Caki2 (cell line): ENCODE results near the gene PDE4D. TPM values are rescaled to one million over a fixed set of nuclear protein-coding genes. Genes with fewer than 3 reads are reported as not detected.
"Not testable (repeated sequence)": the region's sequence is repeated elsewhere in the genome, so short reads cannot be mapped to it uniquely, and the experiment has no call there.

Experiments used
- DNase-seq: peaks from one replicate; pipeline ENCODE4 v3.0.0-alpha.2; 2015; ENCODE audit warnings: low read depth
- in situ Hi-C: cut with HindIII; loops from 2 replicates; pipeline ENCODE4 v1.10.0; 2016; ENCODE audit warnings: low sequenced_read_pairs, low pct_unique_long_range_greater_than_20kb, mixed read lengths
- total RNA-seq: library from RNA; depleted of rRNA; stranded (reverse); fragments of >200 nt; shearing (Covaris generic); gene quantifications from 2 replicates; pipeline ENCODE4 v1.2.3, GENCODE V29; 2014; ENCODE audit warnings: low replicate concordance

Gene PDE4D
- total RNA-seq, 1 experiment from 2014 or later = 19.4 TPM

GRCh38 chr5:59421986-59422941 lies 471.3 kb downstream of the PDE4D start:
- in situ Hi-C loops = no loop called here
- no peak for DNase-seq

DNA sequence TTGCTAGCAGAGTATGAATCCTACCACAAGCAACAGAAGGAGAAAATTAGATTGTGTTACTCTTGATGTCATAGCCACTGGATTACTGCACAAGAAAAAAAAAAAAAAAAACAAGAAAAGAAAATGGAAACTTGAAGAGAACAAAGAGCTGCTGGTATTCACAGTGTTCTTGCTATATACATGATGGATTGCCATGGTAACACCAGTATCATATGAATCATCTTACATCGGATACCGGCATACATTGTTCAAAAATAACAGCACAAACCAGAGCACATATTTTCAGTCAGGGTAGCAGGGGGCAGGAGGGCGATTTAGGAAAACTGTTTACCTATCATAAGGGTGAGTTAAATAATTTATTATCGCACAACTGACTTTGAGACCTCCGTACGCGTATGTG lies 472.9 kb downstream of the PDE4D start:
- in situ Hi-C loops = no loop called here
- no peak for DNase-seq

DNA sequence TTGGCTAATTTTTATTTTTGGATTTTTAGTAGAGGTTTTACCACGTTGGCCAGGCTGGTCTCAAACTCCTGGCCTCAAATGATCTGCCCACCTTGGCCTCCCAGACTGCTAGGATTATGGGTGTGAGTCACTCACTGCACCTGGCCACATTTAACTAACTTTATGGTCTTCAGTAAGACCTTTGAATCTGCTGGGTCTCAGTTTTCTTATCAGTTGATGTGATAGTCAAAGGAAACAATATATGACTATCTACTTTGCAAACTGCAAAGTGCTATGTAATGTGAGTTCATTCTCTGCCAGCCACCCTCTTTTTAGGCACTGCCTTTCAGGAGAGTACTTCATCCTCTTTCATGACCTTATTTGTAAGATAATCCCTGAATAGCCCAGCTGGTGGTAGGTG lies 474.7 kb downstream of the PDE4D start:
- in situ Hi-C loops = no loop called here

DNA sequence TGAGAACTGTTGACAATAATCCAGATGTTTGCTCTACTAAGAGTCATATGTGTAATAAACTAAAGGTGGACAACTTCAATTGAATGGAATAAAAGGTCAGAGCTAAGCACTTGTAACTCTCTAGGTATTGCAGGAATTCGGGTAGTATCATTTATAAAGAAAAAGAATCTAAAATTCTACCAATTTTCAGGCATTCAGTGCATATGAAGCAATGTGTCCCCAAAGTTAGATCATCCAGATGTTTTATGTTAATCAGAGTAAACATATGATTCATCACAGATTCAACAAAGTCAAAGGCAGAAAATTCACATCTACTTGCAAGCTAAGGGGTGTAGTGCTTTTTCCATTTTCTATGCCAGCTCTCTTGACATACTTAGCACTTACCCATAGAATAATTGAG lies 477.1 kb downstream of the PDE4D start:
- no peak for DNase-seq
- in situ Hi-C loops = no loop called here

More for the DNA sequence above, 474.7 kb downstream of the PDE4D start:
- DNase-seq = no peak

- in situ Hi-C loops = no loop called here
- DNase-seq = no peak
Measured at GRCh38 chr5:59416026-59416425, 477.5 kb downstream of the PDE4D start.

- no peak for DNase-seq
- in situ Hi-C loops = no loop called here
Measured at GRCh38 chr5:59412428-59412827, 481.1 kb downstream of the PDE4D start.

DNA sequence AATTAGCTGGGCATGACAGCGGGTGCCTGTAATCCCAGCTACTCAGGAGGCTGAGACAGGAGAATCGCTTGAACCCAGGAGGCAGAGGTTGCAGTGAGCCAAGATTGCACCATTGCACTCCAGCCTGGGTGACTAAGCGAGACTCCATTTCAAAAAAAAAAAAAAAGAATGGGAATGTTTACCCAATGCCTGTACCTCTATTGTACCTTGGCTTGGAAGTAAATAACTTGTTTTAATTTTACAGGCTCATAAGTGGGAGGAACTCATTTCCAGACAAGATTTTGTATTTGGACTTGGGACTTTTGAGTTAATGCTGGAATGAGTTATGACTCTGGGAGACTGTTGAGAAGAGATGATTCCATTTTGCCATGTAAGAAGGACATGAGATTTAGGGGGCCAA lies 484.5 kb downstream of the PDE4D start:
- DNase-seq, in situ Hi-C loops: not testable (repeated sequence)

DNA sequence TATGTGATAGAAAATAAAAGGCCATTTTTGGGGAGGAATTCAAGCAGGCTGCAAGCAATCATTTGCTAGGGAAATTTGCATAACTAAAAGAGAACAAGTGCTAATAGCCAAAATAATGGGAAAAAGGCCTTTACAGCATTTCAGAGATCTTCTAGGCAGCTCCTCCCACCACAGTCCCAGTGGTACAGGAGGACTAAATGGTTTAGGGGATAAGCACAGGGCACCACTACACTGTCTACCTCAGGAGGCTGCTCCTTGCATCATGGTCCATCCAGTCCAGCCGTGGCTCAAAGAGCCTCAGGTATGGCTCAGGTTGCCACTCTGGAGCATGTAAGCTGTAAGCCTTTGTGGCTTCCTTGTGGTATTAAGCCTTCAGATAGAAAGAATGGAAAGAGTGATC lies 485.6 kb downstream of the PDE4D start:
- in situ Hi-C loops = no loop called here
- no peak for DNase-seq

GRCh38 chr5:59401637-59402036 lies 491.9 kb downstream of the PDE4D start:
- no peak for DNase-seq
- in situ Hi-C loops = no loop called here

DNA sequence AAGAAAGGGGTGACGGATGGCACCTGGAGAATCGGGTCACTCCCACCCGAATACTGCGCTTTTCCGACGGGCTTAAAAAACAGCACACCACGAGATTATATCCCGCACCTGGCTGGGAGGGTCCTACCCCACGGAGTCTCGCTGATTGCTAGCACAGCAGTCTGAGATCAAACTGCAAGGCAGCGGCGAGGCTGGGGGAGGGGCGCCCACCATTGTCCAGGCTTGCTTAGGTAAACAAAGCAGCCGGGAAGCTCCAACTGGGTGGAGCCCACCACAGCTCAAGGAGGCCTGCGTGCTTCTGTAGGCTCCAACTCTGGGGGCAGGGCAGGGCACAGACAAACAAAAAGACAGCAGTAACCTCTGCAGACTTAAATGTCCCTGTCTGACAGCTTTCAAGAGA lies 498.6 kb downstream of the PDE4D start:
- in situ Hi-C loops = not testable (repeated sequence)

DNA sequence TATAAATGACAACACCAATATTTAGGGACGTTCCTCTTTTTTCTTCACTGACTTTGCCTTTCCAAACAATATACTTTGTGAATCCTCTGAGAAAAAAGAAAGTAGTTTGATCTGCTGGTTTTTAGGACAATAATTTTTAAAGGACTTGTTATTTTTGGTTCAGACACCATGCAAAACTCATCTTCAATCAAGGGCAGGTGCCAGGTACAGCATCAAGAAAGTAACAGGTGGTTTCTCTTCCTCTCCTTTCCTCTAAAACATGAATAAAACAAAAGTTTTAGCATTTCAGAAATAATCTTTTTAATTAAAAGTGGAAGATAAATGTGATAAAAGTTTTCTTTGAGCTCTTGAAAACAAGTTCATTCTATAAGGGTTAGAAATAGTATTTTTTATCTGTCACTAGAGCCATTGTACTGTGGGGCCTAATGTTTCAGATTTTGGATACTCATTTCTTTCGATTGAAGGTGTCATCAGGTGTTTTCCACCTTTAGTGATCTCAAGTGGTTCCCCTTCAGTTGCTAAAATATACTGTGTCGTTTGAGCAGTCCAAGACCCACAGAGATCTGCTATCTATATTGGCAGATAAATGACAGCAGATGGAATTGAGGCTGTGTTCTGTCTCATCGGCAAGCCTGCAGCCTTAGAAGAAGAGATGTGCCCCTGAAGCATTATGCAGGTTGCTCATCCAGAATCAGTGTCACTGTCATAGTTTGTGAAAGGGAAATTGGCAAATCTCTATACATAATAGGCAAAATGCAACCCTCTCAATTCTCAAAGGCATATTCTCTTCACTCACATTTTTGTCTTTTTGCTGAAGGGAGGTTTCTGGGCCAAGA lies 499.7 kb downstream of the PDE4D start:
- in situ Hi-C loops = no loop called here
- DNase-seq = no peak

More for the DNA sequence above, 498.6 kb downstream of the PDE4D start:
- DNase-seq = not testable (repeated sequence)

DNA sequence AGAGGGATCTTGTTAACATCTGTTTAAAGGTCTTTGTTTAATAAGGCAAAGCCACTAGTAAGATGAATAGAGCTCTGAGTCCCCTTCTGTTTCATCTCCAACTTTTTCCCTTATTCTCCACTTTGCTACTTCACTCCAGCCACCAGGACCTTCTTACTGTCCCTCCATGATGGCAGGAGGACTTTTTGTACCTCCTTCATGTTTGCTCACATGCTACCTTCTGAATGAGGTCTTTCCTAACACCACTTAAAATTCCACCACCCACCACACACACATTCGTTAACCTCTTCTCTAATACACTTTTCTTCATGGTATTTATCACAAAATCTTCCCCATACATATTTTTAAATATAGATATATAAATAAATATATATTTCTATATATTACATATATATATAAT lies 501.9 kb downstream of the PDE4D start:
- no peak for DNase-seq
- in situ Hi-C loops = no loop called here

- in situ Hi-C loops = no loop called here
- no peak for DNase-seq
Measured at GRCh38 chr5:59390989-59391388, 502.5 kb downstream of the PDE4D start.

DNA sequence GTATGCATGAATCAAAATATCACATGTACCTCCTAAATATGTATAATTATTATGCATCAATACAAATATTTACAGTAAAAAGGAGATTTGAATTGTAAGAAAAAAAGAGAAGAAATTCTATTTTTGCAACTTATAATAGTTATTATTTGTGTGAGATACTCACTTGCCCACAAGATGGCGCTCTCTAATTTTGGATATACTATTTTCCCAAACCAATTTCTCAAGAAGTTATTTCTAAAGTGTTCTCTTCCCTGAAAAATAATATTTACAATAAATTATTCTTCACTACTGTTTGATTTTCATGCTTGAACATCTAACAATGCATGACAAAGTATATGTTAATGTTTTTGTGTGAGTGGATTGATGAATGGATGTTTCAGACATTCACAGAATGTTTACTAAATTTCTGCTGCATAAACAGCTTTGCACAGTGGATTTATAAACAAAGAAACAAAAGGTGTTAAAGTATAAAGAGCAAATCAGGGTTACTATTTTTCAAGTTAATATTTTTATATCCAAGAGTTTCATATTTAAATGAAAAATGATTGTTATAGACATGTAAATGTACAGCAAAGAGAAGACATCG lies 503.4 kb downstream of the PDE4D start:
- no peak for DNase-seq

DNA sequence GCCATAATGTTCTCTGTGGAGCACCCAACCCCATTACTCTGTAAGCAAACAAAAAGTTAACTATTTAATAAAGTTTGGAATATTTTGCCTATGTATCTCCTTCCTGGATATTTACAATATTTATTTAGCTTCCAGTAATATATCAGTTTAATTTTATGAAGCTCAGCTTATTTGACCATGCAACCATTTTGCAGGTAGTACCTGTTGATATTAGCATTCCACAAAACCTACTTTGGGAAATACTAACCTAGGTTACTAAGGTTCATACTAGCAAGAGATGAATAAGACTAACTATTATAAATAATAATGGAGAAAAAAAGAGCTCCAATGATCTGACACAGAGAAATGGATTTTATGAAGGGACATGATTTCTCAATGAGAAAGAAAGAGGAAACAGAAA lies 506.4 kb downstream of the PDE4D start:
- in situ Hi-C loops = no loop called here

More for the DNA sequence above, 503.4 kb downstream of the PDE4D start:
- in situ Hi-C loops = no loop called here

GRCh38 chr5:59385700-59386099 lies 507.8 kb downstream of the PDE4D start:
- in situ Hi-C loops = no loop called here
- DNase-seq = no peak

More for the DNA sequence above, 506.4 kb downstream of the PDE4D start:
- no peak for DNase-seq

DNA sequence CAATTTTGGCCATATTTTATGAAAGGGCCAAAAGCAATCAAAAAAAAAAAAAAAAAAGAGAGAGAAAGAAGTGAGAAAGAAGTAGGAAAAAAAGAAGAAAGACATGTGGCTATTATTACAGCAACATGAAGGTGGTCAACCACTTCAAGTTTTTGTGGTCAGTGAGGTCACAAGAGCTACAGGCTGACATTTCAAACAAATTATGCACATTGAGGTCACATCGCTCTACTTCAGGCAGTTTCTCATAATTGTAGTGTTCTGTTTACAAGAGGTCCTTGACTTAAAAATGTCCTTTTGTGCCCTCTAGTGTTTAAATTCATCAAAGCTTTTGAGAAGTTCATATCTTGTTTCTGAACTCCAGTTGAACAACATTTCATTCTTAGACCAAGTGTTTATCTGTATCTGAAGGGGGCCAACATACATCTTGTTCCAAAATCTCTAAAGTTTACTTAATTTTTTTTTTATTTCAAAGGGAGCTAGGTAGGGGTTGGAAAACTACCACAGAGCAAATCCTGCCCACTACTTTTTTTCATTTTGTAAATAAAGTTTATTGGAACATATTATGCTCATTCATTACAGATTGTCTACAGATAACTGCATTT lies 513.1 kb downstream of the PDE4D start:
- in situ Hi-C loops = no loop called here
- peak; percentile 75 for DNase-seq

GRCh38 chr5:59374036-59374435 lies 519.5 kb downstream of the PDE4D start:
- DNase-seq, in situ Hi-C loops: not testable (repeated sequence)
